ENCODE results near the gene FOXK2.
"Not testable (repeated sequence)": the region's sequence is repeated elsewhere in the genome, so short reads cannot be mapped to it uniquely, and the experiment has no call there.

The FOXK2 gene

DNA sequence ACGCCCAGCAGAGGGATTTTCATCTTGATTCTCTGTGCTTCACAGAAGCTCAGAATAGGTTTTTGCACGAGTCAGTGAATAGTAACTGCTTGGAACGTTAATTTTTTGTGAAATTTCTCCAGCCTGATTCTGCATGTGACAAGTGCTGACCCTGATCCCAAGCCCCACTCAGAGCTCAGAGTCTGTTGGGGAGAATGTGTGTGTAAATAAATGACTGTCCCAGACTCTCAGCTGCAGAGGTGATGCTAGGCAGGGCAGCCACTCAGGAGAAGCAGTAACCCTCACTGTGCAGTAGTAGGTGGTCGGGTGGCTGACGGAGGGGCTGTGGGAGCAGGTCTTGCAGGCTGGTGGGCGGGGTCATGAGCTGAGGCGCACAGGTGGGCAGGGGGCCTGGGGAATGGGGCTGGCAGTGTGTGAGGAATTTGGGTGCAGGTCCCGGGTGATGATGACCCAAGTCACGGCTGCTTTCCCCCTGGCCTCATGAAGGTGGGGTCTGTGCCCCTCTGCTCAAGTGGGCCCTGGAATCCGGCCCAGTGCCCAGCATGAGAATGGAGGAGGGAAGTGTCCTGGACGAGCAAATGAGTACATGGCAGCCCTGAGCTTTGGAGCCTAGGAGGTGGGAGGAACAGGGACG, 16.3 kb upstream of the FOXK2 start:
- in situ Hi-C loops (cut with MboI; ENCODE audit: low pct_unique_long_range_greater_than_20kb, low sequenced_read_pairs, unreplicated experiment) = no loop called here
- TF ChIP-seq, protein P1, sequence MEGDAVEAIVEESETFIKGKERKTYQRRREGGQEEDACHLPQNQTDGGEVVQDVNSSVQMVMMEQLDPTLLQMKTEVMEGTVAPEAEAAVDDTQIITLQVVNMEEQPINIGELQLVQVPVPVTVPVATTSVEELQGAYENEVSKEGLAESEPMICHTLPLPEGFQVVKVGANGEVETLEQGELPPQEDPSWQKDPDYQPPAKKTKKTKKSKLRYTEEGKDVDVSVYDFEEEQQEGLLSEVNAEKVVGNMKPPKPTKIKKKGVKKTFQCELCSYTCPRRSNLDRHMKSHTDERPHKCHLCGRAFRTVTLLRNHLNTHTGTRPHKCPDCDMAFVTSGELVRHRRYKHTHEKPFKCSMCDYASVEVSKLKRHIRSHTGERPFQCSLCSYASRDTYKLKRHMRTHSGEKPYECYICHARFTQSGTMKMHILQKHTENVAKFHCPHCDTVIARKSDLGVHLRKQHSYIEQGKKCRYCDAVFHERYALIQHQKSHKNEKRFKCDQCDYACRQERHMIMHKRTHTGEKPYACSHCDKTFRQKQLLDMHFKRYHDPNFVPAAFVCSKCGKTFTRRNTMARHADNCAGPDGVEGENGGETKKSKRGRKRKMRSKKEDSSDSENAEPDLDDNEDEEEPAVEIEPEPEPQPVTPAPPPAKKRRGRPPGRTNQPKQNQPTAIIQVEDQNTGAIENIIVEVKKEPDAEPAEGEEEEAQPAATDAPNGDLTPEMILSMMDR (IDR thresholded peaks at IDR 0.05; ENCODE audit: extremely low read depth, insufficient read depth, missing control alignments) = no peak
- DNase-seq (ENCODE audit: low spot score) = no peak

DNA sequence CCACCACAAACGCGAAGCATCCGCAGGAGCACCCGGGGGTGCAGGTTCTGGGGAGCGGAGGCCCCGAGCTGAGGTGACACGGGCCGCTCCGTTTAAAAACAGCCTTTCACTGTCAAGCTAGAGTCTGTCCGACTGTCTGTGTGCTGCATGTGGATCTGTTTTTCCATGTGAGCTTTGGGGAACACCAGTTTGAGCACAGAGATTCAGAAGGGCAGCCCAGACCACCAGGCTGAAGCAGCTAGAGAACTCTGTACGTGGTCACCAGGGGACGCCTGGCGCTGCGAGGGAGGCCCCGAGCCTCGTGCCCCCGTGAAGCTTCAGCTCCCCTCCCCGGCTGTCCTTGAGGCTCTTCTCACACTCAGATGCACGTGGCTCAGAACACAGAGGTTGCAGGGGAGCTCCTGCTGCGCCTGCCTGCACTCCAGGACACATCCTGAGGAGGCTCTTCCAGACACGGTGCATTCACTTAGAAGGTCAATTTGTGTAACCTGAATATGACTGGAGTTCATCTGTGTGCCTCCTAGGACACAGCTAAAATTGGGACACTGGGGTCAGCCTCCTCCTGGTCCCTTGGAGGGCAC, 15.7 kb upstream of the FOXK2 start:
- in situ Hi-C loops (cut with MboI; ENCODE audit: low pct_unique_long_range_greater_than_20kb, low sequenced_read_pairs, unreplicated experiment) = no loop called here
- TF ChIP-seq, protein P1 (IDR thresholded peaks at IDR 0.05; ENCODE audit: extremely low read depth, insufficient read depth, missing control alignments) = no peak
- DNase-seq (ENCODE audit: low spot score) = no peak

DNA sequence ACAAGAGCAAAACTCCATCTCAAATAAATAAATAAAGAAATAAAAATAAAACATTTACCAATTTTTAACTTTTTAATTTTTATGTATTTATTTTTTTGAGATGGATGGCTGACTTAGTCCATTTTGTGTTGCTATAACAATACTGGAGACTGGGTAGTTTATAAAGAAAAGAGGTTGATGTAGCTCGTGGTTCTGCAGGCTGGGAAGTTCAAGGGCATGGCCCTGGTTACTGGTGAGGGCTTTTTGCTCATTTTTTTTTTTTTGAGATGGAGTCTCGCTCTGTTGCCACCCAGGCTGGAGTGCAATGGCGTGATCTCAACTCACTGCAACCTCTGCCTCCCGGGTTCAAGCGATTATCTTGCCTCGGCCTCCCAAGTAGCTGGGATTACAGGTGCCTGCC, 14.2 kb upstream of the FOXK2 start:
- no peak for DNase-seq (ENCODE audit: low spot score)
- in situ Hi-C loops (cut with MboI; ENCODE audit: low pct_unique_long_range_greater_than_20kb, low sequenced_read_pairs, unreplicated experiment) = no loop called here
- TF ChIP-seq, protein P1 (IDR thresholded peaks at IDR 0.05; ENCODE audit: extremely low read depth, insufficient read depth, missing control alignments) = no peak

DNA sequence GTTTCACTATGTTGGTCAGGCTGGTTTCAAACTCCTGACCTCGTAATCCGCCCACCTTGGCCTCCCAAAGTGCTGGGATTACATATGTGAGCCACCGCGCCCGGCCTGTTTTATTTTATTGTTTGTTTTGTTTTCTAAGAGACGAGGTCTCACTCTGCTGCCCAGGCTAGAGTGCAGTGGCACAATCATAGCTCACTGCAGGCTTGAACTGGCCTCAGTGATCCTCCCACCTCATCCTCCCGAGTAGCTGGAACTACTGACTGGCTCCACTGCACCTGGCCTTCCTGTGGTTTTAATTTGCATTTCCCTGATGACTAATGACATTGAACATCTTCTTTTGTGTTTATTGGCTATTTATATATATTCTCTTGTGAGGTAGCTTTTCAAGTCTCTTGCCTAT, 13.1 kb upstream of the FOXK2 start:
- in situ Hi-C loops (cut with MboI; ENCODE audit: low pct_unique_long_range_greater_than_20kb, low sequenced_read_pairs, unreplicated experiment) = not testable (repeated sequence)
- DNase-seq (ENCODE audit: low spot score) = peak; percentile 72

DNA sequence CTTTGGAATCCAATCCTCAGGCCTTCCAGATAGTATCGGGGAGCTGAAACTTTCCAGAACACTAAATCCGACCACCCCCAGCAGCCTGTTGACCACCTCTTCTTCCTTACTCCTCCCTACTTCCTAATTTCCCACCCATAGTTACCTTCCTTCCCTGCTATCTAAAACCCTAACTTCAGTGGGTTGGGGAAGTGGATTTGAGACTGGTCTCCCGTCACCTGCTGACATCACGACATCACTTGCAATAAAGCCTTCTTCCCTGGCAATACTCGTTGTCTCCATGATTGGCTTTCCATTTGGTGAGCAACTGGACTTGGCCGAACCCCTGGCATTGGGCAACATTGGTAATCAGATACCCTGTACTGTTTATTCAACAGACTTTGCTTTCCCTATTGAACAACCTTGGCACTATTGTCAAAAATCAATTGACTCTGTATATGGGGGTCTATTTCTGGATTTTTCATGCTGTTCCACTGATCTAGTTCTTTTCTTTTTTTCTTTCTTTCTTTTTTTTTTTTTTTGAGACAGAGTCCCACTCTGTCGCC, 11.8 kb upstream of the FOXK2 start:
- TF ChIP-seq, protein P1 (IDR thresholded peaks at IDR 0.05; ENCODE audit: extremely low read depth, insufficient read depth, missing control alignments) = no peak
- in situ Hi-C loops (cut with MboI; ENCODE audit: low pct_unique_long_range_greater_than_20kb, low sequenced_read_pairs, unreplicated experiment) = no loop called here
- no peak for DNase-seq (ENCODE audit: low spot score)

DNA sequence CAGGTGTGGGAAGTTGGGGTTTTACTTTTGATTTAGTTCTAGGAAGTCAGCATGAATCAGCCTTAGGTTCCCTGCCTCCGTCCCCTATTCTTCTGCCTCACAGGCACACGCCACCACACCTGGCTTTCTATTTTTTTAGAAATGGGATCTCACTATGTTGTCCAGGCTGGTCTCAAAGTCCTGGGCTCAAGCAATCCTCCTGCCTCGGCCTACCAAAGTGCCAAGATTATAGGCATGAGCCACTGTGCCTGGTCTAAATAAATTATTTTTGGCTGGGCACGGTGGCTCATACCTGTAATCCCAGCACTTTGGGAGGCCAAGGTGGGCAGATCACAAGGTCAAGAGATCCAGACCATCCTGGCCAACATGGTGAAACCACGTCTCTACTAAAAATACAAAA, 7.9 kb upstream of the FOXK2 start:
- in situ Hi-C loops (cut with MboI; ENCODE audit: low pct_unique_long_range_greater_than_20kb, low sequenced_read_pairs, unreplicated experiment); DNase-seq (ENCODE audit: low spot score): not testable (repeated sequence)

DNA sequence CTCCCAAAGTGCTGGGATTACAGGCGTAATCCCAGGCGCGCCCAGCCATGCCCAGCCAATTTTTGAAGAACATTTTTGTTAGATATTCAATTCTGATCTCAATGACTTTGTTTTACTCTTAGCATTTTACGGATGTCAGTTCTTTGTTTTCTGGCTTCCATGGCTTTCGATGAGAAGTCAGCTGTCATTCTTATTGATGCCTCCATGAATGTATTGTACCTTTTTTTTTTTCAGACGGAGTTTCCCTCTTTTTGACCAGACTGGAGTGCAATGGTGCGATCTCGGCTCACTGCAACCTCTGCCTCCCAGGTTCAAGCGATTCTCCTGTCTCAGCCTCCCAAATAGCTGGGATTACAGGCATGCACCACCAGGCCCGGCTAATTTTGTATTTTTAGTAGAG, 5.7 kb upstream of the FOXK2 start:
- DNase-seq (ENCODE audit: low spot score); in situ Hi-C loops (cut with MboI; ENCODE audit: low pct_unique_long_range_greater_than_20kb, low sequenced_read_pairs, unreplicated experiment): not testable (repeated sequence)

DNA sequence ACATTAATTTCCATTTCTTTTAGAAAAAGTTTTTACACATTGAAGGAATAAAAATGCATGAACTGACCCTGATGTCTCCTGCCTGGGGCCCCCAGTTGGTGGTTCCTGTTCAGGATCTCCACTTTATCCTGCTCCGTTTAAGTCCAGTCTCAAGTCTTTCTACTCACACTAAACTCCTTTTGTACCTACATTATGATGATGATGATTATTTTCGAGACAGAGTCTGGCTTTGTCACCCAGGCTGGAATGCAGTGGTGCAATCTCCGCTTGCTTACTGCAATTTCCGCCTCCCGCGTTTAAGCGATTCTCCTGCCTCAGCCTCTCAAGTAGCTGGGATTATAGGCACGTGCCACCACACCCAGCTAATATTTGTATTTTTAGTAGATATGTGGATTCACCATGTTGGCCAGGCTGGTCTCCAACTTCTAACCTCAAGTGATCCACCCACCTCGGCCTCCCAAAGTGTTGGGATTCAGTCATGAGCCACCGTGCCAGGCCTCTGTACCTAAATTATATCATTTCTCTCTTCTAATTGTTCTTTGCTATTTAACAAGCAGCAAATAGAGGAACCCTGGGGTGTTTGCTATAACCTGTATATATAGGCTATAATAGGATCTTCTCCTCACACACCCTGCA, 2.2 kb upstream of the FOXK2 start:
- no peak for DNase-seq (ENCODE audit: low spot score)
- in situ Hi-C loops (cut with MboI; ENCODE audit: low pct_unique_long_range_greater_than_20kb, low sequenced_read_pairs, unreplicated experiment) = no loop called here
- TF ChIP-seq, protein P1 (IDR thresholded peaks at IDR 0.05; ENCODE audit: extremely low read depth, insufficient read depth, missing control alignments) = no peak

Data from GM13977 (cell line).